T-helper 1 cell treated with Interleukin-12 subunit alpha and Interleukin-12 subunit beta and Interleukin-4 antibody, amounts not matched to agents 30 μg/mL and 1 μg/mL, for 36 hours (primary cell): ENCODE results near the gene SNX19.

Experiments used
- H3K27ac Mint-ChIP-seq: one replicate; pipeline ENCODE4 v1.8.0; 2021; ENCODE audit warnings: mild to moderate bottlenecking, mixed read lengths
- H3K27me3 Mint-ChIP-seq: one replicate; pipeline ENCODE4 v1.8.0; 2021; ENCODE audit warnings: low read depth, mixed read lengths
- H3K36me3 Mint-ChIP-seq: one replicate; pipeline ENCODE4 v1.8.0; 2021; ENCODE audit warnings: low read depth, mixed read lengths
- H3K4me1 Mint-ChIP-seq: one replicate; pipeline ENCODE4 v1.8.0; 2021; ENCODE audit warnings: low read depth, mixed read lengths
- H3K4me3 Mint-ChIP-seq: one replicate; pipeline ENCODE4 v1.8.0; 2021; ENCODE audit warnings: mild to moderate bottlenecking, moderate library complexity, mixed read lengths
- H3K9me3 Mint-ChIP-seq: one replicate; pipeline ENCODE4 v1.8.0; 2021; ENCODE audit warnings: mixed read lengths

SNX19 gene

GRCh38 chr11:130892861-130893260 is 23.4 kb downstream of the SNX19 start:
- no peak overlapping the region for H3K27ac Mint-ChIP-seq
- H3K27me3 Mint-ChIP-seq, result no peaks in the 10 kb centered on the region
- H3K4me3 Mint-ChIP-seq, result no peak overlapping the region
- H3K4me1 Mint-ChIP-seq, result no peaks in the 10 kb centered on the region
- no peaks in the 10 kb centered on the region for H3K9me3 Mint-ChIP-seq
- H3K36me3 Mint-ChIP-seq, result peaks cover 35% of the 10 kb centered on the region

- Mint-ChIP-seq H3K27me3 (no peaks in the 10 kb centered on the region), H3K27ac (no peak overlapping the region), H3K9me3 (no peaks in the 10 kb centered on the region), H3K4me1 (no peaks in the 10 kb centered on the region), H3K4me3 (no peak overlapping the region), H3K36me3 (peaks cover 30% of the 10 kb centered on the region)
Measured at GRCh38 chr11:130891326-130891725, 25.0 kb downstream of the SNX19 start.

- H3K36me3 Mint-ChIP-seq, result peaks cover 27% of the 10 kb centered on the region
- H3K27me3 Mint-ChIP-seq, result no peaks in the 10 kb centered on the region
Measured at GRCh38 chr11:130890039-130890745, 26.1 kb downstream of the SNX19 start.

GRCh38 chr11:130888790-130889189 is 27.5 kb downstream of the SNX19 start:
- H3K27ac Mint-ChIP-seq, result no peak overlapping the region
- peaks cover 3% of the 10 kb centered on the region for H3K4me1 Mint-ChIP-seq
- H3K27me3 Mint-ChIP-seq, result no peaks in the 10 kb centered on the region
- no peaks in the 10 kb centered on the region for H3K9me3 Mint-ChIP-seq
- no peak overlapping the region for H3K4me3 Mint-ChIP-seq
- peaks cover 24% of the 10 kb centered on the region for H3K36me3 Mint-ChIP-seq

More at GRCh38 chr11:130890039-130890745, 26.1 kb downstream of the SNX19 start:
- Mint-ChIP-seq H3K4me1 (no peaks in the 10 kb centered on the region), H3K4me3 (no peak overlapping the region), H3K27ac (no peak overlapping the region), H3K9me3 (no peaks in the 10 kb centered on the region)

GRCh38 chr11:130886704-130887103 is 29.6 kb downstream of the SNX19 start:
- Mint-ChIP-seq H3K27ac (no peak overlapping the region), H3K36me3 (peaks cover 32% of the 10 kb centered on the region), H3K9me3 (no peaks in the 10 kb centered on the region), H3K27me3 (no peaks in the 10 kb centered on the region), H3K4me1 (peaks cover 6% of the 10 kb centered on the region), H3K4me3 (no peak overlapping the region)

- Mint-ChIP-seq H3K36me3 (peaks cover 50% of the 10 kb centered on the region), H3K4me3 (no peak overlapping the region), H3K9me3 (no peaks in the 10 kb centered on the region), H3K4me1 (peaks cover 6% of the 10 kb centered on the region), H3K27me3 (no peaks in the 10 kb centered on the region), H3K27ac (no peak overlapping the region)
Measured at GRCh38 chr11:130882138-130882551, 34.1 kb downstream of the SNX19 start.

GRCh38 chr11:130881475-130882137 is 34.7 kb downstream of the SNX19 start:
- Mint-ChIP-seq H3K4me1 (peaks cover 6% of the 10 kb centered on the region), H3K27ac (no peak overlapping the region), H3K9me3 (no peaks in the 10 kb centered on the region), H3K36me3 (peaks cover 48% of the 10 kb centered on the region), H3K27me3 (no peaks in the 10 kb centered on the region), H3K4me3 (no peak overlapping the region)

GRCh38 chr11:130879836-130880235 is 36.4 kb downstream of the SNX19 start:
- Mint-ChIP-seq H3K27ac (no peak overlapping the region), H3K36me3 (peaks cover 49% of the 10 kb centered on the region), H3K4me1 (peaks cover 6% of the 10 kb centered on the region), H3K4me3 (no peak overlapping the region), H3K27me3 (no peaks in the 10 kb centered on the region), H3K9me3 (no peaks in the 10 kb centered on the region)

- H3K4me3 Mint-ChIP-seq, result no peak overlapping the region
- peaks cover 48% of the 10 kb centered on the region for H3K36me3 Mint-ChIP-seq
- peaks cover 3% of the 10 kb centered on the region for H3K4me1 Mint-ChIP-seq
- no peaks in the 10 kb centered on the region for H3K9me3 Mint-ChIP-seq
- H3K27me3 Mint-ChIP-seq, result no peaks in the 10 kb centered on the region
- no peak overlapping the region for H3K27ac Mint-ChIP-seq
Measured at GRCh38 chr11:130876931-130877915, 39.1 kb downstream of the SNX19 start.

GRCh38 chr11:130876100-130876499 is 40.2 kb downstream of the SNX19 start:
- H3K27me3 Mint-ChIP-seq, result no peaks in the 10 kb centered on the region
- no peak overlapping the region for H3K4me3 Mint-ChIP-seq
- H3K9me3 Mint-ChIP-seq, result no peaks in the 10 kb centered on the region
- H3K27ac Mint-ChIP-seq, result no peak overlapping the region
- H3K36me3 Mint-ChIP-seq, result peaks cover 46% of the 10 kb centered on the region
- no peaks in the 10 kb centered on the region for H3K4me1 Mint-ChIP-seq

- Mint-ChIP-seq H3K27me3 (no peaks in the 10 kb centered on the region), H3K9me3 (no peaks in the 10 kb centered on the region), H3K4me3 (no peak overlapping the region), H3K4me1 (no peaks in the 10 kb centered on the region), H3K36me3 (peaks cover 52% of the 10 kb centered on the region), H3K27ac (no peak overlapping the region)
Measured at GRCh38 chr11:130874955-130875531, 41.2 kb downstream of the SNX19 start.

- no peak overlapping the region for H3K4me3 Mint-ChIP-seq
- H3K27me3 Mint-ChIP-seq, result no peaks in the 10 kb centered on the region
- H3K9me3 Mint-ChIP-seq, result no peaks in the 10 kb centered on the region
- no peaks in the 10 kb centered on the region for H3K4me1 Mint-ChIP-seq
- H3K27ac Mint-ChIP-seq, result no peak overlapping the region
- peaks cover 50% of the 10 kb centered on the region for H3K36me3 Mint-ChIP-seq
Measured at GRCh38 chr11:130874396-130874795, 41.9 kb downstream of the SNX19 start.

GRCh38 chr11:130873761-130874160 is 42.5 kb downstream of the SNX19 start:
- H3K36me3 Mint-ChIP-seq, result peaks cover 45% of the 10 kb centered on the region
- H3K27ac Mint-ChIP-seq, result no peak overlapping the region

GRCh38 chr11:130872981-130873380 is 43.3 kb downstream of the SNX19 start:
- no peaks in the 10 kb centered on the region for H3K27me3 Mint-ChIP-seq
- H3K9me3 Mint-ChIP-seq, result no peaks in the 10 kb centered on the region
- no peak overlapping the region for H3K4me3 Mint-ChIP-seq
- no peaks in the 10 kb centered on the region for H3K4me1 Mint-ChIP-seq
- peaks cover 41% of the 10 kb centered on the region for H3K36me3 Mint-ChIP-seq
- no peak overlapping the region for H3K27ac Mint-ChIP-seq

More at GRCh38 chr11:130873761-130874160, 42.5 kb downstream of the SNX19 start:
- no peaks in the 10 kb centered on the region for H3K9me3 Mint-ChIP-seq
- H3K4me3 Mint-ChIP-seq, result no peak overlapping the region
- no peaks in the 10 kb centered on the region for H3K4me1 Mint-ChIP-seq
- H3K27me3 Mint-ChIP-seq, result no peaks in the 10 kb centered on the region
